Heart right ventricle (tissue), 16 donors: ENCODE data around the gene ZNF714. TPM values are rescaled to one million over a fixed set of nuclear protein-coding genes. Genes with fewer than 3 reads are reported as not detected.

Experiments used
- ATAC-seq, 8 donors: fragments of 200-7000 bp; cut with Tn5 transposase; one replicate each; pipeline ENCODE4 v1.9.1; 2020; ENCODE audit warnings: mild to moderate bottlenecking in 8 of 8, moderate library complexity in 8 of 8, moderate number of reproducible peaks in 1 of 8
- DNase-seq, 2 donors: peaks; one replicate each; pipeline ENCODE4 v3.0.0-alpha.2; 2020
- H3K27ac ChIP-seq, 10 donors: fragments of 200-600 bp; sonication (generic) in 2 of 10; one replicate each; pipeline versions ENCODE4 v1.5.0 to v1.8.0; 2020 to 2022; ENCODE audit warnings: mild to moderate bottlenecking in 3 of 10
- H3K27me3 ChIP-seq, 7 donors: fragments of 200-600 bp; one replicate each; pipeline ENCODE4 v1.8.0; 2021 to 2022; ENCODE audit warnings: mild to moderate bottlenecking in 2 of 7
- H3K36me3 ChIP-seq, 9 donors: fragments of 200-600 bp; sonication (generic) in 1 of 9; one replicate each; pipeline versions ENCODE4 v1.5.0 to v1.8.0; 2020 to 2022; ENCODE audit warnings: mild to moderate bottlenecking in 2 of 9
- H3K4me1 ChIP-seq, 9 donors: fragments of 200-600 bp; sonication (generic) in 1 of 9; one replicate each; pipeline versions ENCODE4 v1.5.0 to v1.8.0; 2020 to 2022; ENCODE audit warnings: mild to moderate bottlenecking in 4 of 9
- H3K4me3 ChIP-seq, 10 donors: fragments of 200-600 bp; sonication (generic) in 2 of 10; one replicate each; pipeline versions ENCODE4 v1.5.0 to v1.8.0; 2020 to 2022; ENCODE audit warnings: mild to moderate bottlenecking in 7 of 10, moderate library complexity in 2 of 10
- H3K9me3 ChIP-seq, 11 donors: fragments of 200-600 bp in 10 of 11; sonication (generic) in 2 of 11; one replicate each; pipeline versions ENCODE4 v1.5.0 to v1.8.0; 2013 to 2022; ENCODE audit warnings: mild to moderate bottlenecking in 2 of 11, control low read depth in 1 of 11, moderate library complexity in 1 of 11
- CTCF ChIP-seq, 9 donors: fragments of 200-600 bp; sonication (generic) in 2 of 9; IDR thresholded peaks; one replicate each; pipeline versions ENCODE4 v1.5.0 to v1.8.0; 2021 to 2022; ENCODE audit warnings: antibody characterized with exemption in 9 of 9, mild to moderate bottlenecking in 5 of 9, moderate library complexity in 1 of 9
- WGBS, 2 donors: extraction: QIAGEN DNeasy Blood & Tissue Kit; methylation state at CpG; one replicate each; pipeline ENCODE4 v1.1.7; 2013; ENCODE audit warnings: inconsistent platforms in 1 of 2; 5-methylcytosine and 5-hydroxymethylcytosine counted together
- intact Hi-C, 10 donors: fragments of 100-400 bp; cut with DNase I; formaldehyde crosslinking; loops; one replicate each; pipeline versions ENCODE4 v1.11.1 to v1.14.2; 2022
- polyA plus RNA-seq, 2 donors: library from polyadenylated mRNA; stranded (reverse); fragments of 200-250 nt; gene quantifications; one replicate each; pipeline ENCODE4 v1.2.3, GENCODE V29; 2013
- total RNA-seq, 10 donors: library from RNA; stranded (reverse); fragmentation: NEBNext Ultra II Directional in 3 of 10; extraction: Animal tissue kit (Norgen Biotek cat#: 25700) in 3 of 10; gene quantifications; one replicate each; pipeline versions ENCODE4 v1.2.1 to v1.2.4, GENCODE V29; 2021 to 2023
- donor health status: Arrhythmogenic right ventricular cardiomyopathy.
- donor health status: ischemic (EF 13 %, LVEDD 7.1; RV severe dilation, severe dysfunction).
- donor health status: healthy with polysubstance abuse.
- donor health status: DM: no; HTN: yes; CAD: no.
- donor health status: DM: no; HTN: no; CAD: no.
- donor health status: ischemic (EF 25% LVEDD 6.9; RV normal size, moderate dysfunction).
- donor health status: ischemic (EF 25% LVEDD 5.7; RV mildly dilated, moderate dysfunction).
- donor health status: healthy.
- donor health status: DM: yes; HTN: yes; CAD: no.
- donor health status: Ischemic cardiomyopathy.
- donor health status: ischemic (EF 35%, LVEDD 5.7; RV mildly dilated, moderate dysfunction).
- donor health status: nonischemic (EF 11% LVEDD 7.7; RV severe dilation, severe dysfunction).
- donor health status: DM: yes; HTN: yes; CAD: no.
- donor health status: PGD.
- donor health status: ischemic (EF 29% LVEDD 5.4; RV normal size, mild dysfunction).
- donor health status: nonischemic (EF 23%, LVEDD 6.1; RV moderate dilation, normal function).

ZNF714 gene
- total and polyA plus RNA-seq, 12 donors, result 0.80 to 6.1 (median 3.5) TPM

GRCh38 chr19:21143854-21144253 is 61.9 kb downstream of the ZNF714 start:
- 97 to 98% methylated on average over 1 of the region's 1 CpG for WGBS, 2 donors
- Histone ChIP-seq H3K36me3 (peaks cover 0 to 55% (median 22%) of the 10 kb centered on the region in 9 donors), H3K4me1 (peaks cover 0 to 22% (median 13%) of the 10 kb centered on the region in 9 donors), H3K4me3 (no peak overlapping the region), H3K27me3 (no peaks in the 10 kb centered on the region), H3K9me3 (no peaks in the 10 kb centered on the region), H3K27ac (no peak overlapping the region)
- no peak for TF ChIP-seq CTCF (IDR thresholded peaks at IDR 0.05)
- DNase-seq (no peak), ATAC-seq (no peak)
- intact Hi-C loops, result loop anchor here in 3 of 10 donors (5.0 to 10.0 kb wide), 2 partner anchors 59 to 122 kb away; partner anchors contain the start of genes ZNF714 (in 2 of the 3) and ZNF430 (in 1 of the 3)

GRCh38 chr19:21147540-21147939 is 65.5 kb downstream of the ZNF714 start:
- no peak overlapping the region for H3K27ac ChIP-seq
- DNase-seq, result no peak
- intact Hi-C loops, result loop anchor here in 2 of 10 donors (10.0 kb wide), 1 partner anchor 63 kb away; the partner anchor contains the start of gene ZNF714 (in 2 of the 2)
- H3K27me3 ChIP-seq, result no peaks in the 10 kb centered on the region
- peaks cover 0 to 14% (median 9%) of the 10 kb centered on the region in 9 donors for H3K4me1 ChIP-seq
- TF ChIP-seq CTCF (IDR thresholded peaks at IDR 0.05), result no peak
- ATAC-seq, result no peak
- H3K36me3 ChIP-seq, result peaks cover 0 to 91% (median 29%) of the 10 kb centered on the region in 9 donors
- no peaks in the 10 kb centered on the region for H3K9me3 ChIP-seq
- no peak overlapping the region for H3K4me3 ChIP-seq
- WGBS, 2 donors, result 94 to 95% methylated on average over 1 of the region's 1 CpG

- no peak overlapping the region for H3K4me3 ChIP-seq
- ATAC-seq (peak in 7 of 8 donors; percentile 52 to 86 (median 80)), DNase-seq (no peak)
- H3K9me3 ChIP-seq, result peaks cover 0 to 2% (median 0%) of the 10 kb centered on the region in 11 donors
- H3K36me3 ChIP-seq, result peaks cover 0 to 98% (median 29%) of the 10 kb centered on the region in 9 donors
- peak overlapping the region in 1 of 10 donors; percentile 5 for H3K27ac ChIP-seq
- intact Hi-C loops, result loop anchor here in 2 of 10 donors (10.0 kb wide), 1 partner anchor 64 kb away; the partner anchor contains the start of gene ZNF714 (in 2 of the 2)
- no peaks in the 10 kb centered on the region for H3K27me3 ChIP-seq
- peaks cover 0 to 6% (median 0%) of the 10 kb centered on the region in 9 donors for H3K4me1 ChIP-seq
- no peak for TF ChIP-seq CTCF (IDR thresholded peaks at IDR 0.05)
Measured at GRCh38 chr19:21148681-21149080, 66.7 kb downstream of the ZNF714 start.

GRCh38 chr19:21149877-21150276 is 67.9 kb downstream of the ZNF714 start:
- intact Hi-C loops, result loop anchor here in 2 of 10 donors (10.0 kb wide), 1 partner anchor 65 kb away; the partner anchor contains the start of gene ZNF714 (in 2 of the 2)
- Histone ChIP-seq H3K4me1 (peaks cover 0 to 6% (median 0%) of the 10 kb centered on the region in 9 donors), H3K9me3 (peaks cover 0 to 4% (median 0%) of the 10 kb centered on the region in 11 donors), H3K36me3 (peaks cover 0 to 89% (median 29%) of the 10 kb centered on the region in 9 donors), H3K4me3 (no peak overlapping the region), H3K27me3 (no peaks in the 10 kb centered on the region), H3K27ac (no peak overlapping the region)
- DNase-seq, result no peak
- TF ChIP-seq CTCF (IDR thresholded peaks at IDR 0.05), result no peak
- no peak for ATAC-seq
- 96 to 97% methylated on average over 6 of the region's 6 CpGs for WGBS, 2 donors
